G401.6 (cell line): Measurements from ENCODE around the gene CBFA2T3.

Experiments
- FAIRE-seq: peaks from 2 replicates; lab custom pipeline; 2012; peaks lifted over from hg19 to GRCh38; lab: Jason Lieb, UNC

Gene CBFA2T3

DNA sequence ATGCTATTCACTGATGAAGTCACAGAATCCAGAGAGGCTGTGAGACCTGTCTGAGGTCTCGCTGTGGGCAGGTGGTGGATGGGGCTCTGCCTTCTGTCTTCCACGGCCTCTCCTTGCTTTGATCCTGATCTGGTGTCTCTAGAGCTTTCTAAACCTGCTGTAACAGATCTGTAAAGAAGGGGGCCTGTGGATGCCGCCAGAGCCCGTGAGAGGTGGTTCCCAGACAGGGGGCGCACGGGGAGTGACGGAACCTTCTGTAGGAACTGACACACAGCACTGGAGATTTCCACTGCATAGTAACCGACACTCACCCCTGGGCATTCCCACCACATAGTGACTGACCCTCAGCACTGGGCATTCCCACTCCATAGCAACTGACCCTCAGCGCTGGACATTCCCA, 16.0 kb downstream of the CBFA2T3 start:
- FAIRE-seq = no peak

- no peak for FAIRE-seq
Observed at GRCh38 chr16:88960516-88960915, 16.5 kb downstream of the CBFA2T3 start.

DNA sequence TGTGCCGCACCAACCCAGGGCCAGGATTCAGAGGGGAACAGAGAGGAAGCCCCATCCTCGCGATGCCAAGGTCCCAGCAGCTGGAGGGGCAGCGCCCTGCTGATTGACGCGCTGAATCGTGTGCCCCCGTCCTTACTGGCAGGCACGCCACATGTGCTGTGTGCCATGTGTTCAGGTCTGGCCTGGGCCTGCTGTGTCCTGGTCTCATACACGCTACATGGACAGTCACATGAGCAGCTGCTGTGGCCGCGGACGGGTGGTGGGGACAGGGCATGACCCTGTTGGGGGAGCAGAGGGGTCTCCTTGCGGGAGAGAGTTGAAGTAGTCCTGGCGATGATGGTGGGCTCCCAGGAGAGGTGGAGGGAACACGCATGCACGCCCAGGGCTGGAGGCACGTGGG, 18.0 kb downstream of the CBFA2T3 start:
- no peak for FAIRE-seq

DNA sequence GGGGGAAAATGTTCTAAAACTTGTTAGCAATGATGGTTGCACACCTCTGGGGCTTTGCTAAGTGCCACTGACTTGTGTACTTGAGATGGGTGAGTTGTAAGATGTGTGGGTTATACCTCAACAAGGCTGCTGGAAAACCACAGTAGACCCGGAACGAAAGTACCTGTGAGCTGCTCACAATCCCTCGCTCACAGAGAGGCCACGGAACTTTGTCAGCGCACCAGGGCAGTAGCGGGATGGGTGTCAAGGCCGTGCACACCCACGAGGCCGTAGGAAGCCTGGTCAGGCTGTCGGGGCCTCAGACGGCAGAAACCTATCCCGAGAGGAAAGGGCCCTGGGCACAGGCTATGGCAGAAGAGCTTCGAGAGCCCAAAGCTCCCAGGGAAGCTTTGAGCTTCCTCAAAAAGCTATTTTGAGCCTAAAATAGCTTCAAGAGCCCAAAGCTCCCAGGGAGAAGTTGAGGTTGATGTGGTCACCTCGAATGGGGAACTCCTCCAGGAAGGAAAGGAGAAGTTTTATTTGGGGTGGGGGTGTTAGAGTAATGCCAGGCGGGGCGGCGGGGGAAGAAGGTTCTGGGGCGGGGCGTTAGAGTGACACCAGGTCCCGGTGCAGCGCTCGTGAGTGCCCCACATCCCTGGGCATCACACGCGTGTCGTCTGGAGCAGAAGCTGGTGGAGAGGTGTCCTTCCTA, 19.0 kb downstream of the CBFA2T3 start:
- no peak for FAIRE-seq

- no peak for FAIRE-seq
Observed at GRCh38 chr16:88957433-88957767, 19.6 kb downstream of the CBFA2T3 start.

GRCh38 chr16:88956546-88957432, 20.2 kb downstream of the CBFA2T3 start:
- FAIRE-seq = no peak

DNA sequence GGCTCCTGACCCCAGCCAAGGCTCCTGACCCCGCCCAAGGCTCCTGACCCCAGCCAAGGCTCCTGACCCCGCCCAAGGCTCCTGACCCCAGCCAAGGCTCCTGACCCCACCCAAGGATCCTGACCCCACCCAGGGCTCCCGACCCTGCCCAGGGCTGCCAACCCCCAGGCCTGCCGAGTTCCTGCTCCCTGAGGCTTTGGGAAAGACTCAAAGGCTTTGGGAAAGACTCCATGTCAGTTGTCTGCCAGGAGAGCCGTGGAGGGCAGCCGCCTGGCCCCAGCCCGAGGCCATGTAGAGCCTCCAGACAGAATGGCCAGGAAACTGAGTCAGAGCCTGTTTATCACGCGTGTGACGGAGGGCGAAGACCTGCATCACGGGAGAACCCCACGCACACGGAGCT, 21.1 kb downstream of the CBFA2T3 start:
- FAIRE-seq = no peak

GRCh38 chr16:88953003-88953690, 23.9 kb downstream of the CBFA2T3 start:
- FAIRE-seq = no peak

DNA sequence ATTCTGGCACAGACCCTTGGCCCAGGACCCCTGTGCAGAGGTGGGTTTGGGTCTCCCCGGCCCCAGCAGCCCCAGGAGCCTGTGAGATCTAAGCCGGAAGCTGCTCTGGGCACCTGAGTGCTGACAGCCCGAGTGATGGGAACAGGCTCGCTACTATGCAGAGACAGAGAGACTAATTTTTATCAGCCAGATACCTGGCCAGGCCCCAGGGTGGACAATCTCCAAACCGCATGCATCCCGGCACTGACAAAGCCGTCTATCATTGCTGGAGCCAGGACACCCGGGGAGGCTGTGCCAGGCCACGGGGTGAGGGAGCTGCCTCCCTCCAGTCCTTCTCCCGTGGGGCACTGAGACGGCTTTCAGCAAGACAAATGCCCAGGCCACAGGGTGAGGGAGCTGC, 25.0 kb downstream of the CBFA2T3 start:
- no peak for FAIRE-seq

DNA sequence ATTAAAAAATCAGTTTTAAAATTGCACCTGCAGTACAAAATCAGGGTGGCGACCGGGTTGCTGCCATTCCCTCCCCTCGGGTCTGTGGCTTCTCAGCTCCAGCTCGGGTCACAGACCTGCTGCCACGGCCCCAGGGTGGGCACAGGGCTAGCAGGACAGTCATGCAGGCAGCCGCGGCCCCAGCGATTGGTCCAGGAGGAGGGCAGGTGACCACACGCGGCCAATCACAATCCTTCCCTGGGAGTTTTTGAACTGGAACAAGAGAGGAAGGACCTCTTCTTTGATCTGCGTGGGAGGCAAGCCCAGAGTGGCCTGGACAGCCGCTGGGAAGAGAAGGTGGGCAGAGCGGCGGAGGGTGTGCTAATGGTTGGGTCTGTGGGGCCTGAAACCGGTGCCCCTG, 25.5 kb downstream of the CBFA2T3 start:
- FAIRE-seq = no peak

GRCh38 chr16:88948781-88949490, 28.1 kb downstream of the CBFA2T3 start:
- no peak for FAIRE-seq

DNA sequence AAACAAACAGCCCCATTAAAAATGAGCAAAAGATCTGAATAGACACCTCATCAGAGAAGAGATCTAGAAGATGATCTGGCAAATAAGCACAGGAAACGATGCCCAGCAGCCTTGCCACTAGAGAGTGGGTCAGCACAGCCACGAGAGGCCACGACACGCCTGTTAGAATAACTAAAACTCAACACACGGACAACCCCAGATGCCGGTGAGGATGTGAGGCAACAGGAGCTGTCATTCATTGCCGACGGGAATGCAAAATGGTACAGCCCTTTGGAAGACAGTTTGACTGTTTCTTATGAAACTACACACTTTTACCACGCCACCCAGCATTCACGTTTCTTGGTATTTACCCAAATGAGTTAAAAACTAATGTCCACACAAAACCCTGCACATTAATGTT, 31.5 kb downstream of the CBFA2T3 start:
- no peak for FAIRE-seq

DNA sequence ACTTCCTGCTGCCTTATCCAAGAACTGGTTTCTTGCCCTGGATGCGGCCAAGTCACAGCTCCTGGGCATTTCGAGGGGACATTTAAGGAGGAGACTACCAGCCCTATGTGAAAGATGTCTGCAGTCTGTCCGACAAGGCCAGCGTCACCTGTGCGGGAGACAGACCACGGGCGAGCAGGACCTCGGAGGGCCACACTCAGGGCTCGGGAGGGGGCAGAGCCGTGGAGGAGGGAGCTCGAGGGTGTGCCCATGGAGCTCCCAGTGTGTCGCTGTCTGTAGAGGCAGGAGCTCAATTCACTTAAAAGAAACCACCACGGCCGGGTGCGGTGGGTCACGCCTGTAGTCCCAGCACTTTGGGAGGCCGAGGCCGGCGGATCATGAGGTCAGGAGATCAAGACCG, 33.3 kb downstream of the CBFA2T3 start:
- FAIRE-seq = no peak

GRCh38 chr16:88943131-88943664, 33.8 kb downstream of the CBFA2T3 start:
- FAIRE-seq = no peak

DNA sequence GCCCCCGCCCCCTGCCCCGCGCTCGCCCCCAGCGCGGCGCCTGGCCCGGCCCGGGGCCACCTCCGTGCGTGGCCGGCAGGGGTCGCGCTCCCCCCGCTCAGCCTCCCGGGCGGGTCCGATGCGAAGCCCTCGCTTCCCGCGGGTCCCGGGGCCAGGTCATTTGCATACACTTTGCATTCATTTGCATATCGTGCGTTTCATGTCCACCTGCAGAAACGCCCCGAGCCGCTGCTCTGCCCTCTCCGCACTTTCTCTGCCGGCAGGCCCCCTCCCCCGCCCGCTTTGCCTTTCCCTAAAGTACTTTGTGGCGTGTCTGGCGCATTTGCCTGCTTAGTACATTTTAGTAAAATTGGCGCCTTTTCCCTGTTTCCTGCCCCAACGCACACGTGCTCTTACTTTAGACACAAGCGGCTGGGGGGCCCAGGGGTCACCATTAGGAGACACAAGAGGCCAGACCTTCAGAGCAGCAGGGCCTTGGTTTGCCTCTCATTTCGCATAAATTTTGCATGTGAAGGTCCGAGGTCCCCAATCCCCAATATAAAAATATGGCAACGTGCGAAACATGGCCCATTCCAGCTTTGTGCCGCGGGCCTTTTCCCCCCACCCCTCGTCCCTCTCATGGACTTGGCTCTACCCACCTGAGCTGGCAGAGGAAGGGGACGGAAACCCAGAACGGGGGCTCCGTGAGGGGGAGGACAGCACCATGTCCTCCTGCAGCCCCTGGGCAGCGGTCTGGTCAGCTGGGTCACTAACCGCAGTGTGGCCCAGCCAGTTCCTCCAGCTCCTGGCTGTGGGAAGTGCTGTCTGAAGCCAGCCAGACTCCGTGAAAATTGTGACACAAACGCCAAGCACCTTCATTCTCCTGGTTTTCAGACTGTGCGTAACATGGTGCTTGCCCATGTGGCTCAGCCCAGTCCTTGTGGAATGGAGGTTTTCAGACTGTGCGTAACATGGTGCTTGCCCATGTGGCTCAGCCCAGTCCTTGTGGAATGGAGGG, 34.8 kb downstream of the CBFA2T3 start:
- FAIRE-seq = no peak

- FAIRE-seq = no peak
Observed at GRCh38 chr16:88940862-88941817, 35.9 kb downstream of the CBFA2T3 start.

GRCh38 chr16:88939972-88940861, 36.8 kb downstream of the CBFA2T3 start:
- FAIRE-seq = no peak

DNA sequence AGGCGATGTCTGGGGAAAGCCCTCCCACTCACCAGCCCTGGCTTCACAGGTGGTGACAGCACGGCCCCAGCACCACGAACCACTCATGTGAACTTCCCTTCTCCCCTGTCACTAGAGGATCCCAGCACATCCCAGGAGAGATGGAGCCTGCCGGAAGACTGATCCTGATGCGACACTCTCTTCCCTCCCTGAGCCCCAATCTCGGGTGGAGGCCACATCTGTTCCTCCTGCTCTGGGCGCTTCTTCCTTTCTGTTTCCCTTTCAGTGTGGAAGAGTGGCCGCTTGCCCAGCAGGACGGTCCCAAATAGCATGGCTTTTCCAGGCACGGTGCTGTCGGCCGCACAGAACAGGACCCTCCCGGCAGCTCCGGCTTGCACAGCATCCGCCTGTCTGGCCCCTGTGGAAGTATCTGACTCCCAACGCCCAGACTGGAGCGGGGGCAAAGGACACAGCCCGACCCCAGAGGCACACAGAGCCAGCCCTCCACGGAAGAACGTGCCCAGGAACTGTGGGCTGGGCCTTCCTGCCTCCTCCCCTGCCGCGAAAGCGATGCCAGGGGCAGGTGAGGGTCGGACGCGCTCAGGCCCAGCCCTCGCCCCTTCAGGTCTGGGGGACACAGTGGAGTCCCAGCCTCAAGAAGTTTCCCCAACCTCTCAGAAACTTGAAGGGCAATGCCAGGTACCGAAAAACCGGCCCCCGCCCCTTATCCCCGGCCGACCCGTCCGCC, 37.6 kb downstream of the CBFA2T3 start:
- FAIRE-seq = no peak
